GM12892 (cell line): ENCODE results near the gene TEDC2.

Experiments
- POLR2A ChIP-seq: IDR thresholded peaks from 2 replicates; pipeline ENCODE4 v1.6.1; 2011; ENCODE audit warnings: low read depth, low read length, control low read depth
- POLR2AphosphoS5 ChIP-seq: IDR thresholded peaks from 2 replicates; pipeline ENCODE4 v1.6.1; 2011; ENCODE audit warnings: low read depth, low read length, control low read depth

- TF ChIP-seq POLR2AphosphoS5 (no peak), POLR2A (no peak)
These were observed 443 bp downstream of the TEDC2 start for GRCh38 chr16:2460391-2460713.
